HCT116 (cell line): ENCODE measurements around the gene SPDEF.

ENCODE experiments used
- POLR2A ChIP-seq: IDR thresholded peaks from 2 replicates; pipeline ENCODE4 v1.7.0; 2011; ENCODE audit warnings: borderline replicate concordance; ENCODE audit not compliant: insufficient read depth, insufficient read length; ENCODE audit errors: extremely low read depth
- YY1 ChIP-seq: IDR thresholded peaks from 2 replicates; pipeline ENCODE4 v1.6.1; 2011; ENCODE audit warnings: low read length, low read depth, moderate library complexity, mild to moderate bottlenecking; ENCODE audit not compliant: insufficient replicate concordance; ENCODE audit errors: extremely low read depth
- TF ChIP-seq, protein P1 (sequence below): IDR thresholded peaks from 2 replicates; pipeline ENCODE4 v1.6.1; 2012; ENCODE audit warnings: low read depth
- TF ChIP-seq, protein P2 (sequence below), 3 experiments: fragments of 200-600 bp in 1 of 3; sonication (generic) in 1 of 3; IDR thresholded peaks in 2 of 3; conservative IDR thresholded peaks in 1 of 3; 2 replicates each; pipeline ENCODE4 v1.5.1; 2012 to 2017; ENCODE audit warnings: low read depth in 2 of 3, low read length in 2 of 3, antibody characterized with exemption in 1 of 3, borderline replicate concordance in 1 of 3, control low read depth in 1 of 3, mild to moderate bottlenecking in 1 of 3, mixed read lengths in 1 of 3, mixed run types in 1 of 3, moderate library complexity in 1 of 3; ENCODE audit not compliant: insufficient read depth in 1 of 3

DNA sequence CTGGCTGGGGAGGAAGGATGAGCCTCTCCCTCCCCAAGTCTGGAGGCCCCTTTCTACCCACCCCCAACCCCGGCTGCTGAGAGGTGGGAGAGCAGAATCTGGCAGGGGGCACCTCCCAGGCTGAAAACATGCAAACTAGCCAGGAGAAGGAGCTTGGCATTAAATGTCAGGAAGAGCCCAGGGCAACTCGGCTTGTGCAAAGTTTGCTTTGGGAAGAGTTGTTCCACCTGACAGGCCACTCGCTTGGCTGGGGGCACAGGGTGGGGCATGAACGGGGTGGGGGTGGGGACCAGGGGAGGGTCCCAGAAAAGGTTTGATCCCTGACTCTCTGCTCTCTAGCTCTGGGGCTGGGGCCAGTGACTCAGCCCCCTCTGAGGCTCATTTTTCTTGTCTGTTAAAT, 3.0 kb downstream of the SPDEF start:
- TF ChIP-seq, protein P1, sequence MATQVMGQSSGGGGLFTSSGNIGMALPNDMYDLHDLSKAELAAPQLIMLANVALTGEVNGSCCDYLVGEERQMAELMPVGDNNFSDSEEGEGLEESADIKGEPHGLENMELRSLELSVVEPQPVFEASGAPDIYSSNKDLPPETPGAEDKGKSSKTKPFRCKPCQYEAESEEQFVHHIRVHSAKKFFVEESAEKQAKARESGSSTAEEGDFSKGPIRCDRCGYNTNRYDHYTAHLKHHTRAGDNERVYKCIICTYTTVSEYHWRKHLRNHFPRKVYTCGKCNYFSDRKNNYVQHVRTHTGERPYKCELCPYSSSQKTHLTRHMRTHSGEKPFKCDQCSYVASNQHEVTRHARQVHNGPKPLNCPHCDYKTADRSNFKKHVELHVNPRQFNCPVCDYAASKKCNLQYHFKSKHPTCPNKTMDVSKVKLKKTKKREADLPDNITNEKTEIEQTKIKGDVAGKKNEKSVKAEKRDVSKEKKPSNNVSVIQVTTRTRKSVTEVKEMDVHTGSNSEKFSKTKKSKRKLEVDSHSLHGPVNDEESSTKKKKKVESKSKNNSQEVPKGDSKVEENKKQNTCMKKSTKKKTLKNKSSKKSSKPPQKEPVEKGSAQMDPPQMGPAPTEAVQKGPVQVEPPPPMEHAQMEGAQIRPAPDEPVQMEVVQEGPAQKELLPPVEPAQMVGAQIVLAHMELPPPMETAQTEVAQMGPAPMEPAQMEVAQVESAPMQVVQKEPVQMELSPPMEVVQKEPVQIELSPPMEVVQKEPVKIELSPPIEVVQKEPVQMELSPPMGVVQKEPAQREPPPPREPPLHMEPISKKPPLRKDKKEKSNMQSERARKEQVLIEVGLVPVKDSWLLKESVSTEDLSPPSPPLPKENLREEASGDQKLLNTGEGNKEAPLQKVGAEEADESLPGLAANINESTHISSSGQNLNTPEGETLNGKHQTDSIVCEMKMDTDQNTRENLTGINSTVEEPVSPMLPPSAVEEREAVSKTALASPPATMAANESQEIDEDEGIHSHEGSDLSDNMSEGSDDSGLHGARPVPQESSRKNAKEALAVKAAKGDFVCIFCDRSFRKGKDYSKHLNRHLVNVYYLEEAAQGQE = no peak
- TF ChIP-seq, protein P2, sequence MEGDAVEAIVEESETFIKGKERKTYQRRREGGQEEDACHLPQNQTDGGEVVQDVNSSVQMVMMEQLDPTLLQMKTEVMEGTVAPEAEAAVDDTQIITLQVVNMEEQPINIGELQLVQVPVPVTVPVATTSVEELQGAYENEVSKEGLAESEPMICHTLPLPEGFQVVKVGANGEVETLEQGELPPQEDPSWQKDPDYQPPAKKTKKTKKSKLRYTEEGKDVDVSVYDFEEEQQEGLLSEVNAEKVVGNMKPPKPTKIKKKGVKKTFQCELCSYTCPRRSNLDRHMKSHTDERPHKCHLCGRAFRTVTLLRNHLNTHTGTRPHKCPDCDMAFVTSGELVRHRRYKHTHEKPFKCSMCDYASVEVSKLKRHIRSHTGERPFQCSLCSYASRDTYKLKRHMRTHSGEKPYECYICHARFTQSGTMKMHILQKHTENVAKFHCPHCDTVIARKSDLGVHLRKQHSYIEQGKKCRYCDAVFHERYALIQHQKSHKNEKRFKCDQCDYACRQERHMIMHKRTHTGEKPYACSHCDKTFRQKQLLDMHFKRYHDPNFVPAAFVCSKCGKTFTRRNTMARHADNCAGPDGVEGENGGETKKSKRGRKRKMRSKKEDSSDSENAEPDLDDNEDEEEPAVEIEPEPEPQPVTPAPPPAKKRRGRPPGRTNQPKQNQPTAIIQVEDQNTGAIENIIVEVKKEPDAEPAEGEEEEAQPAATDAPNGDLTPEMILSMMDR (IDR thresholded peaks at IDR 0.05 in 2 of 3, conservative IDR thresholded peaks at IDR 0.05 in 1 of 3; ENCODE audit: borderline replicate concordance in 1 of 3, insufficient read depth in 1 of 3, low read depth in 2 of 3, low read length in 2 of 3) = no peak
- no peak for TF ChIP-seq YY1
- TF ChIP-seq POLR2A = no peak
